GM12873 (cell line): ENCODE data around the gene ELFN1.

Experiments
- CTCF ChIP-seq: IDR thresholded peaks from 2 replicates; pipeline ENCODE4 v1.5.1; 2012; ENCODE audit warnings: low read depth, mild to moderate bottlenecking, moderate library complexity, low read length, control low read depth; ENCODE audit not compliant: insufficient read depth; ENCODE audit errors: missing control alignments

Gene ELFN1

DNA sequence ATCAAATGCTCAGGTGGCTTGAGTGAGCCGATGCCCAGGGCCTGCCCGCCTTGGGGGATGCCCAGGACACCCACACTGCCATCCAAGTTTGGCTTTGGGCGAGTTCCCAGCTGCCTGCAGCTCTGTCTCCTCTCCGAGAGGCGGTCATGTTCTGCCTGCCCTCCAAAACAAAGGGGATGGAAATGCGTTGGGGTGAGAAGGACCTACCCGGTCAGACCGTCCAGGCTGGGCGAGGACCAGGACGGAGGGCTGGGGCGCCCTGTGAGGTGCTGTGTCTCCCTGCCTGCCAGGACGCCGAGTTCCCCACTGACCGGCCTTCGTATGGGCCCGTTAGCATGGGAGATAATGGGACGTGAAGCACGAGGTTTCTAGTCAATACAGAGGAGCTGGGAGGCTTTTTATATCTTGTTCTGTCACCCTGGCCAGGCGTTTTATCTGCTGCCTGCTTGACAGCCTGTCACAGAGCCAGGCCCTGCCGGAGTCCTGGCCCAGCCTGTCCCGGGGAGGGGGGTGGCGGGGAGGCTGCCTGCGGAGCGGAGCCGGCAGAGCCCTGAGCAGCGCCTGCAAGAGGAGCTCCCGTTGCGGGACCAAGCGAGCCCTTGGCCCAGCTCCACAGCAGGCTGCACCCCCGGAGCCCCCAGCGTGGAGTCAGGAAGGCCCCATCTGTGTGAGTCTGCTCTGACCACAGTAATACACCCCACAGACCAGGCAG is 22.0 kb upstream of the ELFN1 start:
- no peak for TF ChIP-seq CTCF

DNA sequence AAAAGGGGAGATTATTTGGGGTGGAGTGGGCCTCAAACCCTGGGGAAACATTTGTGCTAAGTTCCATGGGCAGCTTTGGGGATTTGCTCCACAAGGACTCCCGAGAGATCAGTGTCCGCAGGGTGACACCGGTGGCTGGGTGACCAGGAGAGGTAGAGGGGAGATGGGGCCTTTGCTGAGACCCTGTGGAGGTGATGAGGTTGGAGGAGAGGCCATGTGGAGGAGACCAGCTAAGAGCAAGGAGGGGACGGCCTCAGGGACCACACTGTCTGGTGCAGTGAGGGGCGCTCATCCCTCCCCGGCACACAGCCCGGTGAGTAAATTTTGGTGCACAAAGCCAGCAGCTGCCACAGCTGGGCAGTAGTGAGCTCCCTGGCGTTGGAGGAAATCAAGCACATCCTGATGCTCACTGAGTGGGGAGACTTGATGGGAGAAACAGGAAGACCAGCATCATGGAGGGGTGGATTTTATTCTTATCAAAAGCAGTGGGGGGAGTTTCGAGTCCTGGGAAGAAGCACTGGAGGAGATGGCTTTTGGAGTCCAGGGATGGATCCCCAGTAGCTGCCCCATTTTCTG is 20.2 kb upstream of the ELFN1 start:
- no peak for TF ChIP-seq CTCF

DNA sequence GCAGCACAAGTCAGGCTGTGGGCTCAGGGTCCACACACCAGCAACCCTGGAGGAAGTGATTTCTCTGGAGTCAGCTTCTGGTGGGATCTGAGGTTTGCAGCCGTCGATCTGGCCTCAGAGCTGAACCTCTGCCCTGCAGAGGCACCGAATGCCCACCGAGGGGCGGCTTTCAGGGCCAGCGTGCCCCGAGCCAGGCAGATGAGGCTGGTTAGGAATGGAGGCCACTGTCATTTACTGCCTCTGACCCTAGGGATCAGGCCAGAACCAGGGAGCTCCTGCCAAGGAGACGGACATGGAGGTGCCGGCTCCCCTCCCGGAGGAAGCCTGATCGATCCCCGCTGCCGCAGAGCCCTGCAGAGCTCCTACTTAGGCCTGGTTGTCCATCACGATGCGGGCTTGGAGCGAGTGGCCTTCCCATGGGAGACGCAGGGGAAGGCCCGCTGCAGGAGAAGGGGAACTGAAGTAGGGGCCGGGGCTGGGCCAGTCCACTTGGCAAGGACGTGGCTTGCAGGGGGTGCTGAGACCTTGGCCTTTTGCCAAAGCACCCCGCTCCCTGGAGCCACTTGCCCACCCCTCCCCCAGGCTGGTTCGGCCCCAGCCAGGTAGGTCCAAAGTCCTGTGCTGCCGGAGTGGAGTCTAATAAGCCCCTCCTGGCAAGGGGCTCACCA is 19.6 kb upstream of the ELFN1 start:
- TF ChIP-seq CTCF: no peak

GRCh38 chr7:1651031-1651446 is 19.0 kb upstream of the ELFN1 start:
- TF ChIP-seq CTCF: no peak

DNA sequence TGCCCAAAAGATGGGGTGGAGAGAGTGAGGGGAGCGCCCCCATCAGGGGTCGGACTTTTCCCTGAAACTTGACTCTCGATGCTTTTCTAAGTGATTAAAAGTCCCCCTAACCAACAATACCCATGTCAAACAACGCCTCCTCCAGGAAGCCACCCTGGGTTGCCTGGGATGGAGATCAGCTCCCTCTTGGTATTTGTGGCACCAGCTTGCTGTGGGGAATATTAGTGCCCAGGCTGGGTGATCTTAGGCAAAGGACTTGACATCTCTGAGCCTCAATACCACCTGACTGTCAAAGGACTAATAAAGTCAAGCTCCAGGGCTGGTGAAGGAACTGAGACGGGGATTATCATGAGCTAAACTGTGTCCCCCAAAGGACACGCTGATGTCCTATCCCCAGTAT is 18.2 kb upstream of the ELFN1 start:
- no peak for TF ChIP-seq CTCF

DNA sequence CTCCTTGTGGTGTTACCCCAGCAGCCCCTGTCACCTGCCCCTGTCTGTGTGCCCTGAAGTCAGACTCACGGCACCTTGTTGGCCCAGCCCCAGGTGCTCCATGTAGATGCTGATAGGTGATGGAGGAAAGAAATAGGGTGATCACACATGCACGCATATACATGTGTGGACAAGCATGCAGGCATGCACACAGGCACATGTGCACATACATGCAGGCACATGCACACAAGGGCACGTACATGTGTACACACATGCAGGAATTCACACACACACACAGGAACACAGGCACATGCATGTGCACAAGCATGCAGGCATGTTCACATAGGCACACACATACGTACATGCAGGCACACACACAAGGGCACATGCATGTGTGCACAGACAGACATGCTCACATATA is 16.6 kb upstream of the ELFN1 start:
- no peak for TF ChIP-seq CTCF

GRCh38 chr7:1654111-1654510 is 16.0 kb upstream of the ELFN1 start:
- no peak for TF ChIP-seq CTCF
